Duodenal mucosa (tissue), 2 donors: ENCODE results near the gene BRICD5.

Experiments used
- H3K27ac ChIP-seq: one replicate; pipeline ENCODE4 v1.7.0; 2013; ENCODE audit warnings: low read depth, low read length
- H3K27me3 ChIP-seq, 2 donors: one replicate each; pipeline ENCODE4 v1.7.0; 2013; ENCODE audit warnings: low read length in 2 of 2, control low read depth in 1 of 2; ENCODE audit not compliant: insufficient read depth in 2 of 2, control insufficient read depth in 1 of 2
- H3K36me3 ChIP-seq, 2 donors: one replicate each; pipeline ENCODE4 v1.7.0; 2013; ENCODE audit warnings: low read length in 2 of 2, control low read depth in 1 of 2; ENCODE audit not compliant: insufficient read depth in 2 of 2, control insufficient read depth in 1 of 2
- H3K4me1 ChIP-seq, 2 donors: one replicate each; pipeline ENCODE4 v1.7.0; 2013; ENCODE audit warnings: low read length in 2 of 2, control low read depth in 1 of 2; ENCODE audit not compliant: insufficient read depth in 2 of 2, control insufficient read depth in 1 of 2
- H3K4me3 ChIP-seq, 2 donors: one replicate each; pipeline ENCODE4 v1.7.0; 2013; ENCODE audit warnings: low read length in 2 of 2, low read depth in 1 of 2
- H3K9ac ChIP-seq, 2 donors: one replicate each; pipeline ENCODE4 v1.7.0; 2013; ENCODE audit warnings: low read length in 2 of 2, low read depth in 1 of 2
- H3K9me3 ChIP-seq, 2 donors: one replicate each; pipeline ENCODE4 v1.7.0; 2013; ENCODE audit warnings: low read length in 2 of 2, control low read depth in 1 of 2; ENCODE audit not compliant: control insufficient read depth in 1 of 2

Gene BRICD5

GRCh38 chr16:2191446-2191706 lies 19.3 kb downstream of the BRICD5 start:
- H3K9me3 ChIP-seq, result no peaks in the 10 kb centered on the region
- no peak overlapping the region for H3K4me3 ChIP-seq
- no peak overlapping the region for H3K27ac ChIP-seq
- no peaks in the 10 kb centered on the region for H3K36me3 ChIP-seq
- peaks cover 0 to 15% of the 10 kb centered on the region in 2 donors for H3K4me1 ChIP-seq
- H3K9ac ChIP-seq, result no peak overlapping the region
- H3K27me3 ChIP-seq, result peaks cover 17 to 23% of the 10 kb centered on the region in 2 donors

GRCh38 chr16:2190659-2191445 lies 19.8 kb downstream of the BRICD5 start:
- peaks cover 0 to 15% of the 10 kb centered on the region in 2 donors for H3K4me1 ChIP-seq
- no peak overlapping the region for H3K27ac ChIP-seq
- no peak overlapping the region for H3K9ac ChIP-seq
- no peak overlapping the region for H3K4me3 ChIP-seq
- no peaks in the 10 kb centered on the region for H3K9me3 ChIP-seq
- H3K27me3 ChIP-seq, result peaks cover 17 to 21% of the 10 kb centered on the region in 2 donors
- H3K36me3 ChIP-seq, result no peaks in the 10 kb centered on the region

GRCh38 chr16:2190002-2190658 lies 20.5 kb downstream of the BRICD5 start:
- Histone ChIP-seq H3K27ac (no peak overlapping the region), H3K27me3 (peaks cover 13 to 14% of the 10 kb centered on the region in 2 donors), H3K36me3 (no peaks in the 10 kb centered on the region), H3K9ac (no peak overlapping the region), H3K4me3 (no peak overlapping the region), H3K9me3 (no peaks in the 10 kb centered on the region), H3K4me1 (peaks cover 0 to 8% of the 10 kb centered on the region in 2 donors)

GRCh38 chr16:2189252-2189893 lies 21.3 kb downstream of the BRICD5 start:
- Histone ChIP-seq H3K9ac (no peak overlapping the region), H3K4me1 (peaks cover 2 to 9% of the 10 kb centered on the region in 2 donors), H3K36me3 (no peaks in the 10 kb centered on the region), H3K27me3 (peaks cover 7 to 13% of the 10 kb centered on the region in 2 donors), H3K4me3 (no peak overlapping the region), H3K9me3 (no peaks in the 10 kb centered on the region), H3K27ac (no peak overlapping the region)

GRCh38 chr16:2188395-2188794 lies 22.3 kb downstream of the BRICD5 start:
- H3K36me3 ChIP-seq, result no peaks in the 10 kb centered on the region
- H3K27me3 ChIP-seq, result peaks cover 0 to 13% of the 10 kb centered on the region in 2 donors
- H3K27ac ChIP-seq, result no peak overlapping the region
- no peak overlapping the region for H3K4me3 ChIP-seq
- H3K9ac ChIP-seq, result no peak overlapping the region
- peaks cover 3 to 11% of the 10 kb centered on the region in 2 donors for H3K4me1 ChIP-seq
- H3K9me3 ChIP-seq, result no peaks in the 10 kb centered on the region

GRCh38 chr16:2187212-2187611 lies 23.5 kb downstream of the BRICD5 start:
- H3K9me3 ChIP-seq, result no peaks in the 10 kb centered on the region
- no peaks in the 10 kb centered on the region for H3K36me3 ChIP-seq
- H3K27ac ChIP-seq, result no peak overlapping the region

GRCh38 chr16:2186505-2186904 lies 24.2 kb downstream of the BRICD5 start:
- no peak overlapping the region for H3K9ac ChIP-seq
- no peaks in the 10 kb centered on the region for H3K9me3 ChIP-seq
- H3K36me3 ChIP-seq, result no peaks in the 10 kb centered on the region
- no peak overlapping the region for H3K4me3 ChIP-seq
- peaks cover 3 to 11% of the 10 kb centered on the region in 2 donors for H3K4me1 ChIP-seq
- H3K27ac ChIP-seq, result no peak overlapping the region
- H3K27me3 ChIP-seq, result peaks cover 0 to 13% of the 10 kb centered on the region in 2 donors

More at GRCh38 chr16:2187212-2187611, 23.5 kb downstream of the BRICD5 start:
- Histone ChIP-seq H3K4me3 (no peak overlapping the region), H3K9ac (no peak overlapping the region), H3K4me1 (peaks cover 3 to 11% of the 10 kb centered on the region in 2 donors), H3K27me3 (peaks cover 0 to 13% of the 10 kb centered on the region in 2 donors)

- H3K27me3 ChIP-seq, result peaks cover 0 to 13% of the 10 kb centered on the region in 2 donors
- no peak overlapping the region for H3K9ac ChIP-seq
- H3K4me1 ChIP-seq, result peaks cover 3 to 11% of the 10 kb centered on the region in 2 donors
- H3K9me3 ChIP-seq, result no peaks in the 10 kb centered on the region
- H3K27ac ChIP-seq, result no peak overlapping the region
- H3K4me3 ChIP-seq, result no peak overlapping the region
- H3K36me3 ChIP-seq, result no peaks in the 10 kb centered on the region
Measured at GRCh38 chr16:2186064-2186463, 24.6 kb downstream of the BRICD5 start.

- Histone ChIP-seq H3K4me1 (peaks cover 3 to 11% of the 10 kb centered on the region in 2 donors), H3K27me3 (peaks cover 0 to 13% of the 10 kb centered on the region in 2 donors), H3K27ac (no peak overlapping the region), H3K36me3 (no peaks in the 10 kb centered on the region), H3K9me3 (no peaks in the 10 kb centered on the region), H3K4me3 (no peak overlapping the region), H3K9ac (no peak overlapping the region)
Measured at GRCh38 chr16:2184962-2185361, 25.7 kb downstream of the BRICD5 start.

GRCh38 chr16:2184346-2184745 lies 26.3 kb downstream of the BRICD5 start:
- Histone ChIP-seq H3K4me3 (no peak overlapping the region), H3K9ac (no peak overlapping the region), H3K9me3 (no peaks in the 10 kb centered on the region), H3K4me1 (peaks cover 3 to 8% of the 10 kb centered on the region in 2 donors), H3K27ac (no peak overlapping the region), H3K36me3 (no peaks in the 10 kb centered on the region), H3K27me3 (peaks cover 0 to 13% of the 10 kb centered on the region in 2 donors)
